PFSK-1 (cell line): ENCODE measurements around the gene ACO1. TPM values are rescaled to one million over a fixed set of nuclear protein-coding genes. Genes with fewer than 3 reads are reported as not detected.

Experiments used
- FOXP2 ChIP-seq: optimal IDR thresholded peaks from 2 replicates; pipeline ENCODE3; 2011; ENCODE audit warnings: borderline replicate concordance, control low read depth, inconsistent platforms; ENCODE audit not compliant: insufficient read depth; ENCODE audit errors: extremely low read length, extremely low read depth
- POLR2AphosphoS5 ChIP-seq: IDR thresholded peaks from 2 replicates; pipeline ENCODE4 v1.6.1; 2012; ENCODE audit warnings: low read depth, mild to moderate bottlenecking, control low read depth, low read length, moderate library complexity
- SIN3A ChIP-seq: IDR thresholded peaks from 2 replicates; pipeline ENCODE4 v1.6.1; 2012; ENCODE audit warnings: mild to moderate bottlenecking, low read length, moderate library complexity, borderline replicate concordance; ENCODE audit not compliant: insufficient read depth
- TAF1 ChIP-seq: IDR thresholded peaks from 2 replicates; pipeline ENCODE4 v1.6.1; 2012; ENCODE audit warnings: low read length, control low read depth, borderline replicate concordance; ENCODE audit not compliant: insufficient read depth
- polyA plus RNA-seq: library from polyadenylated mRNA; unstranded; fragments of >200 nt; gene quantifications from one replicate; pipeline ENCODE4 v1.2.1, GENCODE V29; 2012; ENCODE audit warnings: low read depth, missing spikeins; ENCODE audit not compliant: insufficient read length
- TF ChIP-seq, protein P1 (sequence below), 2 experiments: IDR thresholded peaks; 2 replicates each; pipeline versions ENCODE4 v1.6.1 to v1.8.0; 2011 to 2012; ENCODE audit warnings: low read depth in 2 of 2, low read length in 2 of 2, control low read depth in 1 of 2, inconsistent platforms in 1 of 2, mild to moderate bottlenecking in 1 of 2, moderate library complexity in 1 of 2; ENCODE audit not compliant: insufficient read depth in 1 of 2

The ACO1 gene
- 17.9 TPM for polyA plus RNA-seq

DNA sequence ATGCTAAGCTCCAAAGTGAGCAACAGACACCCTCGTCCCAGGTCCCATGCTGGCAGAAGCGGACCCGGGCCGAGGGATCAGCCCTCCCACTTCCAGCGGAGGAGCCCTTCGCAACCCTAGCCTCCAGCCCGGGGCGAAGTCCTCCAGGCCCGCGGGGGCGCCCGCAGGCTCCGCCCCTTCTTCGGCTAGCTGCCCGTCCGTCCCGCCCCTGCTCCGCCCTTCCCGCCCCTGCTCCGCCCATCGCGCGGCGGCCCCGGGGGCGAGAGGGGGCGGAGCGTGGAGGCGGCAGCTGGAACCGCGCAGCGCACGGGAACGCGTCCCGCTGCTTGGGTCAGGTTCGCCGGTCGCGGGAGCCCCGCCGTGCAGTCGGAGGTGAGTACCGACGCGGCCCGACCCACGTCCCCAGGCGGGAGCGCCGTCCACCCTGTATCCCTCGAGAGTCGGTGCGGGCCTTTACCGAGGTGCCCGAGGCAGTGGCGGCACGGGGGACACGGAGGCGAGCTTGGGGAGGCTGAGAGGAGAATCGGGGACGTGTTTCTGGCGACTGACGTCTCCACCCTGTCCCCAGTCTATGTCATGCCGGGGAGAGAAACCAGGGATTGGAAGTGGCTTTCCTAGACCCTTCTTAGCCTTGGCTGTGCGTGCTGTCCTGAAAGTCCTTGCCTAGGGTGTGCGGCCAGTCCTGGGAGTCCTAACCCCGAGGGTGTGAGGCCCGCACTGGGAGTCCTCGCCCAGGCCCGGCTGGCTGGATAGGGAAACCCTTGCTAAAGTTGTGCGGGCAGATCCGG lies at the start of gene ACO1:
ACO1 (plus strand) TSS at position 280 of the 788 bp plus-strand sequence. CDS start 20,864 bp downstream, outside the sequence.
- TF ChIP-seq POLR2AphosphoS5 = peak; percentile 51; the same call in 1 of the 2 replicates
- TF ChIP-seq TAF1 = peak; percentile 55; the same call in 1 of the 2 replicates
- no peak for TF ChIP-seq SIN3A
- TF ChIP-seq, protein P1, sequence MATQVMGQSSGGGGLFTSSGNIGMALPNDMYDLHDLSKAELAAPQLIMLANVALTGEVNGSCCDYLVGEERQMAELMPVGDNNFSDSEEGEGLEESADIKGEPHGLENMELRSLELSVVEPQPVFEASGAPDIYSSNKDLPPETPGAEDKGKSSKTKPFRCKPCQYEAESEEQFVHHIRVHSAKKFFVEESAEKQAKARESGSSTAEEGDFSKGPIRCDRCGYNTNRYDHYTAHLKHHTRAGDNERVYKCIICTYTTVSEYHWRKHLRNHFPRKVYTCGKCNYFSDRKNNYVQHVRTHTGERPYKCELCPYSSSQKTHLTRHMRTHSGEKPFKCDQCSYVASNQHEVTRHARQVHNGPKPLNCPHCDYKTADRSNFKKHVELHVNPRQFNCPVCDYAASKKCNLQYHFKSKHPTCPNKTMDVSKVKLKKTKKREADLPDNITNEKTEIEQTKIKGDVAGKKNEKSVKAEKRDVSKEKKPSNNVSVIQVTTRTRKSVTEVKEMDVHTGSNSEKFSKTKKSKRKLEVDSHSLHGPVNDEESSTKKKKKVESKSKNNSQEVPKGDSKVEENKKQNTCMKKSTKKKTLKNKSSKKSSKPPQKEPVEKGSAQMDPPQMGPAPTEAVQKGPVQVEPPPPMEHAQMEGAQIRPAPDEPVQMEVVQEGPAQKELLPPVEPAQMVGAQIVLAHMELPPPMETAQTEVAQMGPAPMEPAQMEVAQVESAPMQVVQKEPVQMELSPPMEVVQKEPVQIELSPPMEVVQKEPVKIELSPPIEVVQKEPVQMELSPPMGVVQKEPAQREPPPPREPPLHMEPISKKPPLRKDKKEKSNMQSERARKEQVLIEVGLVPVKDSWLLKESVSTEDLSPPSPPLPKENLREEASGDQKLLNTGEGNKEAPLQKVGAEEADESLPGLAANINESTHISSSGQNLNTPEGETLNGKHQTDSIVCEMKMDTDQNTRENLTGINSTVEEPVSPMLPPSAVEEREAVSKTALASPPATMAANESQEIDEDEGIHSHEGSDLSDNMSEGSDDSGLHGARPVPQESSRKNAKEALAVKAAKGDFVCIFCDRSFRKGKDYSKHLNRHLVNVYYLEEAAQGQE (IDR thresholded peaks at IDR 0.05; ENCODE audit: insufficient read depth in 1 of 2, low read depth in 2 of 2, low read length in 2 of 2) = no peak
- TF ChIP-seq FOXP2 = peak; percentile 31

DNA sequence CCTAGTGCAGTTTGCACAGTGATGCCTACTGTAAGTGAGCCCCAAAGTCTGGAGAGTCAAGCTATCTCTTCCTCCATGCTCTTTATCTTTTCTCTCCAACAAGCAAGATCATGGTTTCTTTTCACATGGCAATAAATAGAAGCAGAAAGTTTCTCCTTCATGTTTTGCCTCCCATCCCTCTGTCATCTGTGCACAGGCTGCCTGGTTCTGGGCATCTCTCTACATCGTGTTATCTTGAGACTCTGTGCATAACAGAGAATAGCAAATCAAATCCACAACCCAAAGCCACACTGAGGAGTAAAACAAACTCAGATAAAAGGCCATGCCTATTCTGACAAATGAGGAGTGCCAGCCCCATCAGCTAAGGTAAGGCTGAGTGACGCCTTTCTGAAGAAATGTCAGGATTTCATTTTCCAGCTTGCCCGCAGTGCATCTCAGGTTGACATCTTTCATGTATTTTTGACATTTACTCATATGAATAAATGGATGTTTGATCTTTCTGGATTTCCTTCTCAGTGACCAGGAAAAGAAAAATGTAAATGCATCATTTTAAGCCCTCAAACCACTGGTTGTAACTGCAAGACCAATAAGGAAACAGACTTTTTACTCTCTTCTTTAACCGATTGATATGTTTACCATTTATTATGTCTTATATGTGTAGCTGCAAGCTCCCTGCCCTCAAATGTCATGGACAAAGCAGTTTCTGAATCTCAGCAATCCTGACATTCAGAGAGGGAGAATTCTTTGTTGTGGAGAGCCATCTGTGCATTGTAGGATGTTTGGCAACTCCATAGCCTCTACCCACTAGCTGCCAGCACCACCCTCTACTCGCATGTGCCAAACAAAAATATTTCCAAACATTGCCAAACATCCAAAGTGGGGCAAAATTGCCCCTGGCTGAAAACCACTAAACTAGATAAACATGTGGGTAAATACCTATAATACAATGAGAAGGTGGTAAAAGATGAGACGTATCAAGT lies 49.2 kb upstream of the ACO1 start:
- TF ChIP-seq, protein P1 (IDR thresholded peaks at IDR 0.05; ENCODE audit: insufficient read depth in 1 of 2, low read depth in 2 of 2, low read length in 2 of 2) = no peak
- TF ChIP-seq SIN3A (no peak), FOXP2 (no peak), POLR2AphosphoS5 (no peak), TAF1 (no peak)

DNA sequence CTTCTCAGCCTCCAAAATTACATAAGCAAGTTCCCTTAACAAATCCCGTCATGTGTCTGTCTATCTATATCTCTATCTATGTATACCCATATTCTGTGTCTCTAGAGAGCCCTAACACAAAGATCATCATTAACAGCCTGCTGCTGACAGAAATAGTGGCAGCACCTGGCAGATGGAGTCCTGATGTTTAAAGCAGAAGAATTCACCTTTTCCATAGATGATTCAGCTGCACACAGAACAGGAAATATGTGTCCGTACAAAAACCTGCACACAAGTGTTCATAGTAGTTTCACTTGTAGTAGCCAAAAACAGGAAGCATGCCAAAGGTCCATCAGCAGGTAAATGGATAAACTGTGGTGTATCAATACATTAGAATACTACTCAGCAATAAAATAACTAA lies 45.0 kb upstream of the ACO1 start:
- TF ChIP-seq FOXP2 (no peak), POLR2AphosphoS5 (no peak), TAF1 (no peak), SIN3A (no peak)
- TF ChIP-seq, protein P1 (IDR thresholded peaks at IDR 0.05; ENCODE audit: insufficient read depth in 1 of 2, low read depth in 2 of 2, low read length in 2 of 2) = no peak

DNA sequence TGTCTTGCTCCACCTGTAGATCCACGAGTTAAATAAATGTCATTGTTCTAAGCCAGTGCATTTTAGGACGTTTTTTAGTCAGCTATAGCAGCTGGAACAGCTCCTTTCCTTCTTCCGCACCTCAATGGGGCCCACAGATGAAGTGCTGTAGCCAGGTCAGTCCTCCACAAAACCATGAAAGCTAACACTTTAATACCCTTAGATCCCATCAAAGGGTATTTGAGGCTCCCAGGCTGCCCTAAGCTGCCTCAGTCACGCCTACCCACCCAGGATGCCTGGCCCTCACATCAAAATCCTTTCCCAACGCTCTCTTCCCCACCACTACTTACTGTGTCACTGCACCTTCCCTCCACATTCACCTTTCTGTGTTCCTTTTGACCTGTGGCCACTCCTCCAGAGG lies 44.1 kb upstream of the ACO1 start:
- TF ChIP-seq TAF1 (no peak), FOXP2 (no peak), POLR2AphosphoS5 (no peak), SIN3A (no peak)
- TF ChIP-seq, protein P1 (IDR thresholded peaks at IDR 0.05; ENCODE audit: insufficient read depth in 1 of 2, low read depth in 2 of 2, low read length in 2 of 2) = no peak
